DMS153 treated with DMSO at 0.1 percent for 48 hours (cell line): ENCODE measurements around the gene MAP10.

Source experiments
- DNase-seq: peaks from one replicate; lab custom pipeline; 2025; ENCODE audit not compliant: unreplicated experiment; lab: John Stamatoyannopoulos, UW

Gene MAP10

DNA sequence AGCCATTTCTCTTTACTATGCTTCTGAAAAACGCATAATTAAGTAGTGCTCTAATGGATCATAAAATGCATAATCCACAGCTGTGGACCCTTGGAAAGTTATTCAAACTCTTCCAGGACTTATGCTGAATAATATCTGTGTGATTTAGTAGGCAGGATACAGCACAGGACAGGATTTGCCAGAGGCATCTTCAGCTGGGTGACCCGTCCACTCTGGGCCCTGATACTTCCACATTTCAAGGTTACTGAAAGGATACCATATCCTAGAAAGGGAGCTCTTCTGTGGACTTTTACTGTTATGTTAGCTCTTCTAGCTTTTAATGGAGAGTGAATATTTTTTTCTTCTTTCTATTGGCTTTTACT is 49.6 kb downstream of the MAP10 start:
- no peak for DNase-seq

DNA sequence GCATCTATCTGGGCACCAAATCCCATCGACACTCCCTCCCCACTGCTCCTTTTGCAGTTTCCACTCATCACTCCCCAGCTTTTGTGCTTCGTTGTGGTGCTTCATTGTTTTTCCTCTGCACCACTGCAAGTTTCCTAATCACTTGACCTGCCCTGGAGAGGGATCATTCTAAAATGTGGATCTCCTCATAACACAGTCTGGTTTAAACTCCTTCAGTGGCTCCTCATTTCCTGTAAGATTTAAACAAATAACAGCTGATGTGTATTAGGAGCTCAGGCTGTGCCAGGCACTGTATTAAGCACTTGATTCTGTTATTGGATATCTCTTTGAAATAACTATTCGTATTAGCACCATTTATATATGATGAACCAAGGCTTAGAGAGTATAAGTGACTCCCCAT is 51.3 kb downstream of the MAP10 start:
- DNase-seq: no peak
